Gastrocnemius medialis (tissue), 4 donors: Measurements from ENCODE around the gene ERICH3. TPM values are rescaled to one million over a fixed set of nuclear protein-coding genes. Genes with fewer than 3 reads are reported as not detected.

Experiments
- ATAC-seq, 2 donors: fragments of 150-250 bp; one replicate each; pipeline ENCODE4 v1.9.1; 2016
- DNase-seq, 2 donors: peaks; one replicate each; pipeline ENCODE4 v3.0.0-alpha.2; 2019
- H3K27ac ChIP-seq, 4 donors: fragments of 200-600 bp; sonication (generic); 1 replicate in 1 of 4; 2 replicates in 3 of 4; pipeline ENCODE4 v1.5.1; 2016 to 2018; ENCODE audit warnings: mild to moderate bottlenecking in 2 of 4, moderate library complexity in 1 of 4
- H3K27me3 ChIP-seq, 3 donors: fragments of 200-600 bp; sonication (generic) in 2 of 3; 1 replicate in 1 of 3; 2 replicates in 2 of 3; pipeline versions ENCODE4 v1.5.1 to v1.6.0; 2016 to 2019; ENCODE audit warnings: mild to moderate bottlenecking in 1 of 3, moderate library complexity in 1 of 3
- H3K36me3 ChIP-seq, 2 donors: fragments of 200-600 bp; sonication (generic) in 1 of 2; one replicate each; pipeline ENCODE4 v1.5.1; 2017 to 2018
- H3K4me1 ChIP-seq, 2 donors: fragments of 200-600 bp; sonication (generic) in 1 of 2; one replicate each; pipeline ENCODE4 v1.5.1; 2016 to 2017; ENCODE audit warnings: mild to moderate bottlenecking in 2 of 2
- H3K4me3 ChIP-seq, 4 donors: fragments of 200-600 bp; sonication (generic) in 3 of 4; 1 replicate in 1 of 4; 2 replicates in 3 of 4; pipeline ENCODE4 v1.5.1; 2016 to 2019; ENCODE audit warnings: mild to moderate bottlenecking in 2 of 4
- H3K9me3 ChIP-seq, 3 donors: fragments of 200-600 bp; sonication (generic) in 2 of 3; 1 replicate in 1 of 3; 2 replicates in 2 of 3; pipeline ENCODE4 v1.5.1; 2016 to 2019
- POLR2A ChIP-seq, 2 donors: fragments of 450-650 bp; IDR thresholded peaks; one replicate each; pipeline ENCODE4 v1.6.1; 2017; ENCODE audit warnings: antibody characterized with exemption in 2 of 2, mild to moderate bottlenecking in 2 of 2, moderate library complexity in 2 of 2
- in situ Hi-C, 4 donors: fragments of 200-750 bp; cut with MboI; loops; one replicate each; pipeline versions ENCODE4 v1.15.0 to v1.8.0; 2017; ENCODE audit warnings: low sequenced_read_pairs in 4 of 4
- intact Hi-C: fragments of 100-400 bp; cut with DNase I; formaldehyde crosslinking; loops from one replicate; pipeline ENCODE4 v1.15.1; 2023; ENCODE audit warnings: low total_unique reads
- total RNA-seq, 4 donors: library from RNA; depleted of rRNA; stranded (reverse); fragments of >200 nt; gene quantifications; one replicate each; pipeline versions ENCODE4 v1.1.0 to v1.2.3, GENCODE V29; 2016
- TF ChIP-seq, protein P1 (sequence below), 5 experiments: fragments of 450-650 bp in 3 of 5; fragments of 200-600 bp in 2 of 5; sonication (generic) in 2 of 5; IDR thresholded peaks in 4 of 5; conservative IDR thresholded peaks in 1 of 5; 1 replicate in 4 of 5; 2 replicates in 1 of 5; pipeline ENCODE4 v1.5.1; 2016 to 2019; ENCODE audit warnings: antibody characterized with exemption in 5 of 5, mild to moderate bottlenecking in 3 of 5, moderate library complexity in 3 of 5

ERICH3 gene
- total RNA-seq, 4 donors from 2014 or later, result not detected

DNA sequence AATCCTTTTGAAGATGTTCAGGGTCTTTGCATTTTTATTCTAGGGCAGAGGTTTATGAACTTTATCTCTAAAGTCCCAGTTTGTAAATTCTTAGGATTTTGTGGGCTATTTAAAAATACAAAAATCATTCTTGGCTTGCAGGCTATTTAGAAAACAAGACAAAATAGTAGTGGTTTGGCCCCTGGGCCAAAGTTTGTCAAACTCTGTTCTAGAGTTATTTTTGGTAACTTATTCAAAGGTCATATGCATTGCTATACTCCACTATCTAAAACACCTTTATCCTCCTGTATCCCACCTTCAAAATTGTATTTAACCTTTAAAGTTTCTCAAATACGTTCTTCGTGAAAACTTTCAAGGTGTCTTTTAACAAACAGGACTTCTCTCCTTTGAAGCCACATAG, 85.7 kb downstream of the ERICH3 start:
- H3K27me3 ChIP-seq, result no peaks in the 10 kb centered on the region
- no peaks in the 10 kb centered on the region for H3K36me3 ChIP-seq
- DNase-seq (no peak), ATAC-seq (no peak)
- TF ChIP-seq, protein P1, sequence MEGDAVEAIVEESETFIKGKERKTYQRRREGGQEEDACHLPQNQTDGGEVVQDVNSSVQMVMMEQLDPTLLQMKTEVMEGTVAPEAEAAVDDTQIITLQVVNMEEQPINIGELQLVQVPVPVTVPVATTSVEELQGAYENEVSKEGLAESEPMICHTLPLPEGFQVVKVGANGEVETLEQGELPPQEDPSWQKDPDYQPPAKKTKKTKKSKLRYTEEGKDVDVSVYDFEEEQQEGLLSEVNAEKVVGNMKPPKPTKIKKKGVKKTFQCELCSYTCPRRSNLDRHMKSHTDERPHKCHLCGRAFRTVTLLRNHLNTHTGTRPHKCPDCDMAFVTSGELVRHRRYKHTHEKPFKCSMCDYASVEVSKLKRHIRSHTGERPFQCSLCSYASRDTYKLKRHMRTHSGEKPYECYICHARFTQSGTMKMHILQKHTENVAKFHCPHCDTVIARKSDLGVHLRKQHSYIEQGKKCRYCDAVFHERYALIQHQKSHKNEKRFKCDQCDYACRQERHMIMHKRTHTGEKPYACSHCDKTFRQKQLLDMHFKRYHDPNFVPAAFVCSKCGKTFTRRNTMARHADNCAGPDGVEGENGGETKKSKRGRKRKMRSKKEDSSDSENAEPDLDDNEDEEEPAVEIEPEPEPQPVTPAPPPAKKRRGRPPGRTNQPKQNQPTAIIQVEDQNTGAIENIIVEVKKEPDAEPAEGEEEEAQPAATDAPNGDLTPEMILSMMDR (IDR thresholded peaks at IDR 0.05 in 4 of 5, conservative IDR thresholded peaks at IDR 0.05 in 1 of 5), result no peak
- no peak for TF ChIP-seq POLR2A (IDR thresholded peaks at IDR 0.05)
- in situ Hi-C loops, result no loop called here
- no peaks in the 10 kb centered on the region for H3K4me1 ChIP-seq
- intact Hi-C loops, result no loop called here
- H3K27ac ChIP-seq, result no peak overlapping the region
- H3K4me3 ChIP-seq, result no peak overlapping the region
- H3K9me3 ChIP-seq, result no peaks in the 10 kb centered on the region

DNA sequence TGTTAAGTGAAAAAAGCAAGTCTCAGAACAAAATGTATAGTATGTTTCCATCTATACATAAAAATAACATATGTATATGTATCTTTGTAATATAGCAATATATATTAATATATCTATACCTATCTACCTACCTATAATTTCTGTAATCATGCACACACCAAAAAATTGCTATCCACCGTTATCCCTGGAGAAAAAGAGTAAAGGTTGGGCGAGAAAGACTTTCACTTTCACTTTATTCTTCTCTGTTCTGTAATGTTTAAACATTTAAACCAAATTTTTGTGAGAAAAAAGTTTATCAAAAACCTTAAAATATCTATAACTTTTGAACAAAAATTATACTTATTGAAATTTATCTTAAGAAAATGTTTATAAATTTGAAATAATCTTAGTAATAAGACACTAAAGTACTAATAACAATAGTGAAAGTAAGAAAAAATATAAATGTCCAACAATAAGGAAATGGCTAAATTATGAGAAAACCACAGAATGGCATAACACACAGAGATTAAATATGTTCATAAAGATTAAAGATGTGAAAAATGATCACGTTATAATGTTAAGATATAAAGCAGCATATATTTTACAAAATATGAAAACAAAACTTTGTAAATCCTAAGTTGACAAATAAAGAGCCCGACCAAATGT, 87.2 kb downstream of the ERICH3 start:
- H3K27me3 ChIP-seq, result no peaks in the 10 kb centered on the region
- TF ChIP-seq, protein P1 (IDR thresholded peaks at IDR 0.05 in 4 of 5, conservative IDR thresholded peaks at IDR 0.05 in 1 of 5), result no peak
- TF ChIP-seq POLR2A (IDR thresholded peaks at IDR 0.05), result no peak
- ATAC-seq (no peak), DNase-seq (no peak)
- in situ Hi-C loops, result no loop called here
- H3K4me1 ChIP-seq, result no peaks in the 10 kb centered on the region
- H3K4me3 ChIP-seq, result no peak overlapping the region
- intact Hi-C loops, result no loop called here
- H3K27ac ChIP-seq, result no peak overlapping the region
- no peaks in the 10 kb centered on the region for H3K9me3 ChIP-seq
- no peaks in the 10 kb centered on the region for H3K36me3 ChIP-seq

DNA sequence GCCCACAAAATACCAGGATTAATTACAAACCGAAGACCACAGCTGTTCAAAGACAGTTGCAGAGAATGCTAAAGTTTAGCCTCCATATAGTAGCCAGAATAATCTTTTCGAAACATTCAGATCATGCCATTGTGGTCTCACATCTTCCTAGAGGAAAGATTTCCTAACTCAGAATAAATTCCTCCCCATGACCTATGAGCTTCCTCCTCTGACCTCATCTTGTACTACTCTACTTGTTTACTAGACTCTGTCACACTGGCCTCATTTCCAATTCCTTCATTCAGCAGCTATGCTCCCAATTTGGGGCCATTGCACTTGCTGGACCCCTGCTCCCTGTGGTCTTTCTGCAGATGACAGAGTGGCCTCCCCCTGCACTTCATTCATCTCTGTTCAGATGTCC, 89.4 kb downstream of the ERICH3 start:
- Histone ChIP-seq H3K27ac (no peak overlapping the region), H3K4me1 (no peaks in the 10 kb centered on the region), H3K36me3 (no peaks in the 10 kb centered on the region), H3K4me3 (no peak overlapping the region), H3K9me3 (no peaks in the 10 kb centered on the region), H3K27me3 (no peaks in the 10 kb centered on the region)
- in situ Hi-C loops (no loop called here), intact Hi-C loops (no loop called here)
- TF ChIP-seq POLR2A (IDR thresholded peaks at IDR 0.05), result no peak
- TF ChIP-seq, protein P1 (IDR thresholded peaks at IDR 0.05 in 4 of 5, conservative IDR thresholded peaks at IDR 0.05 in 1 of 5), result no peak
- no peak for DNase-seq
- no peak for ATAC-seq

DNA sequence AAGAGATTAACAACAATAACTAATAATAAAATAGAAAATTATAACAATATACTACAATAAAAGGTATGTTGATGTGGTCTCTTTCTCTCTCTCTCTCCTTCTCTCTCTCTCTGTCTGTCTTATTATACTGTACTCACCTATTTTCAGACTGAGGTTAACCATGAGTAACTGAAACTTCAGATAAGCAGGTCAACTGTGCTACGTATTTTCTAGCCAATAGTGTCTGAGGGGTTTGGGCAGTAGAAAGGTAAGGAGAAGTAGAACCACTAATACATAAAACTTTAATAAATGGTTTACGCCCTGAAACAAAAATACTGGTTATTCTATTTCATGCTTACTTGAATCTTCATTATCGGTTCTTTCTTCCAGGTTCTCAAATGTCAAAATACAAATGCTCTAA, 90.2 kb downstream of the ERICH3 start:
- DNase-seq (no peak), ATAC-seq (no peak)
- no peak overlapping the region for H3K27ac ChIP-seq
- no peaks in the 10 kb centered on the region for H3K9me3 ChIP-seq
- TF ChIP-seq POLR2A (IDR thresholded peaks at IDR 0.05), result no peak
- TF ChIP-seq, protein P1 (IDR thresholded peaks at IDR 0.05 in 4 of 5, conservative IDR thresholded peaks at IDR 0.05 in 1 of 5), result no peak
- in situ Hi-C loops, result no loop called here
- no peak overlapping the region for H3K4me3 ChIP-seq
- H3K36me3 ChIP-seq, result no peaks in the 10 kb centered on the region
- no peaks in the 10 kb centered on the region for H3K4me1 ChIP-seq
- intact Hi-C loops, result no loop called here
- H3K27me3 ChIP-seq, result no peaks in the 10 kb centered on the region

DNA sequence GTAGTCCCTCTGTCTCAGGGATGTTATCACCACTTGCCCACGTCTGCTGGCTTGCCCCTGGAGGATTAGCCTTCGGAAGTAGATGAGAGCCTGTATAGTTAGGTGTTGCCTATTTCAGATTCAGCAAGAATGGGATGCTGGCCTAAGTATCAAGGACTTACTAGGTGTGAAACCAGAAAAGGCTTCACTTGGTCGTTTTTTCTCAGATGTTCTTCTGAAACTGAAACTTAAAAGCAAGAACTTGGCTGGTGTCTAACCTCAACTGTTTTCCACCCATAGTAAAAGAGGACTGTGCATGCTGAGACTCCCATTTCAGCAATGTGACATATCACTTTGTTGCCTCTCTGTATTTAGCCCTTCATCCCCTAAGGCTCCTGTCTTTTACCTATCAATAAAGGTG, 94.2 kb downstream of the ERICH3 start:
- intact Hi-C loops (no loop called here), in situ Hi-C loops (no loop called here)
- ATAC-seq (no peak), DNase-seq (no peak)
- Histone ChIP-seq H3K27me3 (no peaks in the 10 kb centered on the region), H3K36me3 (no peaks in the 10 kb centered on the region), H3K4me1 (no peaks in the 10 kb centered on the region), H3K27ac (no peak overlapping the region), H3K4me3 (no peak overlapping the region), H3K9me3 (no peaks in the 10 kb centered on the region)
- TF ChIP-seq, protein P1 (IDR thresholded peaks at IDR 0.05 in 4 of 5, conservative IDR thresholded peaks at IDR 0.05 in 1 of 5), result no peak
- TF ChIP-seq POLR2A (IDR thresholded peaks at IDR 0.05), result no peak
